Mesenteric fat pad (tissue), 1 donor: Measurements from ENCODE around the gene SERPINA6. TPM values are rescaled to one million over a fixed set of nuclear protein-coding genes. Genes with fewer than 3 reads are reported as not detected.

Experiments
- total RNA-seq: library from RNA; stranded (reverse); fragmentation: NEBNext Ultra II Directional; extraction: Animal tissue kit (Norgen Biotek cat#: 25700); gene quantifications from one replicate; pipeline ENCODE4 v1.2.1, GENCODE V29; 2021
- donor health status: DM: yes; HTN: yes; CAD: no.

SERPINA6 gene
- total RNA-seq, 1 donor from 2014 or later: not detected

Other genes starting within 250 kb of the SERPINA6 start
- 198 TPM for gene DDX24, start 242.1 kb downstream of the SERPINA6 start, total RNA-seq
- gene IFI27L1, start 242.0 kb downstream of the SERPINA6 start, total RNA-seq: 19.6 TPM
- 495 TPM for gene IFI27, start 212.6 kb downstream of the SERPINA6 start, total RNA-seq
- 42.6 TPM for gene IFI27L2, start 193.7 kb downstream of the SERPINA6 start, total RNA-seq
- gene PPP4R4, start 149.0 kb downstream of the SERPINA6 start, total RNA-seq: 0.13 TPM
- gene SERPINA10, start 30.1 kb downstream of the SERPINA6 start, total RNA-seq: not detected
- not detected for gene SERPINA2, start 43.4 kb upstream of the SERPINA6 start, total RNA-seq
- 41.6 TPM for gene SERPINA1, start 65.3 kb upstream of the SERPINA6 start, total RNA-seq
- not detected for gene SERPINA11, start 129.5 kb upstream of the SERPINA6 start, total RNA-seq
- gene SERPINA9, start 152.9 kb upstream of the SERPINA6 start, total RNA-seq: not detected
- not detected for gene SERPINA12, start 186.1 kb upstream of the SERPINA6 start, total RNA-seq
- gene SERPINA4, start 238.1 kb upstream of the SERPINA6 start, total RNA-seq: not detected